Tibial artery (tissue), 4 donors: Measurements from ENCODE around the gene MYO19.

ENCODE experiments used
- DNase-seq, 2 donors: peaks; one replicate each; pipeline ENCODE4 v3.0.0-alpha.2; 2019
- H3K27ac ChIP-seq, 2 donors: fragments of 200-600 bp; sonication (generic) in 1 of 2; 1 replicate in 1 of 2; 2 replicates in 1 of 2; pipeline ENCODE4 v1.5.1; 2018 to 2019; ENCODE audit warnings: mild to moderate bottlenecking in 1 of 2
- H3K27me3 ChIP-seq, 2 donors: fragments of 200-600 bp; sonication (generic) in 1 of 2; one replicate each; pipeline versions ENCODE4 v1.5.1 to v1.6.0; 2016 to 2019
- H3K36me3 ChIP-seq, 3 donors: fragments of 200-600 bp; sonication (generic) in 2 of 3; one replicate each; pipeline ENCODE4 v1.5.1; 2016 to 2019; ENCODE audit warnings: mild to moderate bottlenecking in 2 of 3
- H3K4me1 ChIP-seq, 4 donors: fragments of 200-600 bp; sonication (generic) in 2 of 4; 1 replicate in 3 of 4; 2 replicates in 1 of 4; pipeline ENCODE4 v1.5.1; 2016 to 2019
- H3K4me3 ChIP-seq, 2 donors: fragments of 200-600 bp; sonication (generic) in 1 of 2; 1 replicate in 1 of 2; 2 replicates in 1 of 2; pipeline ENCODE4 v1.5.1; 2018 to 2019; ENCODE audit warnings: mild to moderate bottlenecking in 2 of 2
- H3K9me3 ChIP-seq, 3 donors: fragments of 200-600 bp; sonication (generic) in 1 of 3; one replicate each; pipeline ENCODE4 v1.5.1; 2016 to 2019
- intact Hi-C: fragments of 100-400 bp; cut with DNase I; formaldehyde crosslinking; loops from one replicate; pipeline ENCODE4 v1.15.0; 2023; ENCODE audit warnings: low total_unique reads
- TF ChIP-seq, protein P1 (sequence below), 2 experiments: fragments of 200-600 bp in 1 of 2; fragments of 450-650 bp in 1 of 2; IDR thresholded peaks; one replicate each; pipeline ENCODE4 v1.5.1; 2017 to 2019; ENCODE audit warnings: antibody characterized with exemption in 2 of 2, mild to moderate bottlenecking in 1 of 2, moderate library complexity in 1 of 2

Gene MYO19

DNA sequence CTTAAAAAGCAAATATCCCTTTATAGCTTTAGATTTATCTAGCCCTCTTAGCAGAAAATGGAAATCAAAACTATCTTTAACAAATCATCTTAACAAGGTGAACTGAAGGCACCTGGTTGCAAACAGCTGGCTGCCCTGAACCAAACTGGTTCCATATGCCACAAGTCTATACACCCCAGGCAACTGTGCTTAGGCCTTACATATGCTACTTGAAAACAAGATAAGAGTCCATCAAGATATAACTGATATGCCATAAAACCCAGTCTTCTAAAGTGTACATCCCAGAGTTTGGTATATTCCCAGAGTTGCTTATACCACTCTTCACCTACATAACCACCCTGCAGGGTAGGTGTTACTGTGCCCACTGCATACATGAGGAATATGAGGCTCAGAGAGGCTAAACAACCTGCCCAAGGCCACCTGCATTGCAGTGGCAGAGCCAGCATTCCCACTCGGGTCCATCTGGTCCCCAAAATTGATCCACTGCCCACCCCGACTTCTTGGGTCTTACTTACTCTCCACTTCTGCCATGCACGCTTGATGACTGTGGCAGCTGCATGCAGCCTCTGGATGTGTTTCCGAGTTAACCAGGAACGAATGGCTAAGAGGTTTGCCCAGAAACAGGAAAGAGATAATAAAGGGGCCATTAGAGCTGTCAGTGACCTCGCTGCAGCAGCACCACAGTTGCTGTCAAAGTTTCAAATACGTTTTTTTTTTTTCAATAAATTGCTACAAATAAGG is 35.9 kb downstream of the MYO19 start:
- Histone ChIP-seq H3K4me1 (no peaks in the 10 kb centered on the region), H3K4me3 (no peak overlapping the region), H3K36me3 (peaks cover 43 to 83% (median 65%) of the 10 kb centered on the region in 3 donors), H3K27ac (no peak overlapping the region), H3K27me3 (no peaks in the 10 kb centered on the region), H3K9me3 (no peaks in the 10 kb centered on the region)
- TF ChIP-seq, protein P1, sequence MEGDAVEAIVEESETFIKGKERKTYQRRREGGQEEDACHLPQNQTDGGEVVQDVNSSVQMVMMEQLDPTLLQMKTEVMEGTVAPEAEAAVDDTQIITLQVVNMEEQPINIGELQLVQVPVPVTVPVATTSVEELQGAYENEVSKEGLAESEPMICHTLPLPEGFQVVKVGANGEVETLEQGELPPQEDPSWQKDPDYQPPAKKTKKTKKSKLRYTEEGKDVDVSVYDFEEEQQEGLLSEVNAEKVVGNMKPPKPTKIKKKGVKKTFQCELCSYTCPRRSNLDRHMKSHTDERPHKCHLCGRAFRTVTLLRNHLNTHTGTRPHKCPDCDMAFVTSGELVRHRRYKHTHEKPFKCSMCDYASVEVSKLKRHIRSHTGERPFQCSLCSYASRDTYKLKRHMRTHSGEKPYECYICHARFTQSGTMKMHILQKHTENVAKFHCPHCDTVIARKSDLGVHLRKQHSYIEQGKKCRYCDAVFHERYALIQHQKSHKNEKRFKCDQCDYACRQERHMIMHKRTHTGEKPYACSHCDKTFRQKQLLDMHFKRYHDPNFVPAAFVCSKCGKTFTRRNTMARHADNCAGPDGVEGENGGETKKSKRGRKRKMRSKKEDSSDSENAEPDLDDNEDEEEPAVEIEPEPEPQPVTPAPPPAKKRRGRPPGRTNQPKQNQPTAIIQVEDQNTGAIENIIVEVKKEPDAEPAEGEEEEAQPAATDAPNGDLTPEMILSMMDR (IDR thresholded peaks at IDR 0.05) = no peak
- DNase-seq = peak in 1 of 2 donors; percentile 39
- intact Hi-C loops = no loop called here

DNA sequence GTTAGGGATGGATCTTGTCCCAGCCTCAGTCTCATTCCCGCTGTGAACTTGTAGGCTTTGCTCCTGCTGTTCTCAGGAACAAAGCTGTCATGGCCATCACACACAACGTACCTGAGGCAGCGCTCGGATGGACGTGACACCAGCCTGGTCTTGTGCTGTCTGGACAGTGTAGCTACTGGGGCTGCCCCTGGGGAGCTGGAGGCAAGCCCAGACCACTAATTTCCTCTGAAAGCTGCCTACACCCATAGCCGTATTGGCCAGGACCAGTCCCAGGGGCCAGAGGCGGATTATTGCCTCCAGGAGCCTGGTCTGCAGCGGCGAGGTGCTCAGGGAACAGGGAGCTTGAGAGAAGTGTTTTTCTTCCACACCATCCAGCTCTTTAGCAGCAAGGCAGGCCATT is 36.5 kb downstream of the MYO19 start:
- no peaks in the 10 kb centered on the region for H3K9me3 ChIP-seq
- H3K4me1 ChIP-seq = no peaks in the 10 kb centered on the region
- TF ChIP-seq, protein P1 (IDR thresholded peaks at IDR 0.05) = no peak
- peak in 1 of 2 donors; percentile 46 for DNase-seq
- peaks cover 46 to 83% (median 65%) of the 10 kb centered on the region in 3 donors for H3K36me3 ChIP-seq
- no peaks in the 10 kb centered on the region for H3K27me3 ChIP-seq
- intact Hi-C loops = no loop called here
- H3K4me3 ChIP-seq = no peak overlapping the region
- no peak overlapping the region for H3K27ac ChIP-seq

DNA sequence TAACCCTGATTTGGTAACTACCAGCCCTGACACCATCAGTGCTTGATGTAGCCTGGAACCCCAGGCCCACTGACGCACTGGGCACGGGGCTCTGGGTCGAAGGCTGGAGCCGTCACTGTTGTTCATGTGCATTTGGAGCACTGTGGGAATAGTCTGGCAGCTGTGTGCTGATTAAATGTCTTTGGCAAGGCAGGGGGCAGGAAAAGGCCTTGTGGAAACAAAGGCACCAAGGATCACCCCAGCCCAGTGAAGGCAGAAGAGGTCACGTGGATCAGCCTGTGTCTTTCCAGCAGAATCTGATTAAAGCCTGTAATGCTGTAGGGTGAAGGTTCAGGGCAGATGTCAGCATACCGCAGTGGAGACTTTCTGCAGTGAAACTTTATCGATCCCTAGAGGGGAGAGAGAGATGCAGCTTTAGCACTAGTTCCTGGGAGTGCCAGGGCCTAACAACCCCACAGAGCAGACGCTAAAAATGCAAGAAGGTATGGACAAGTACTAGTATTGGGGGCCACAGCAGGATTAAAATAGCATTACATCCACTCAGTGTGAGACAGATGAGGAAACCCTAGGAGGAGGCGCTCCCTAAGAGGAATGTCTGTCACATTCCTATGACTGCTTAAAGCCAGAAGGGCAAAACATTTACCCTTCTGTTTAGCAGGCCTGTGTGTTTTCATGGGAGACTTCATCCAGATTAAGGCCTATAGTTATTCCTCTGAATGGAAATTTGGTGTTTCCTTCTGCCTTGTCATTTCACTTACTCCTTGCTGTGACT is 38.5 kb downstream of the MYO19 start:
- Histone ChIP-seq H3K27me3 (no peaks in the 10 kb centered on the region), H3K27ac (no peak overlapping the region), H3K4me1 (peaks cover 0 to 3% (median 0%) of the 10 kb centered on the region in 4 donors), H3K36me3 (peaks cover 49 to 91% (median 68%) of the 10 kb centered on the region in 3 donors), H3K9me3 (no peaks in the 10 kb centered on the region), H3K4me3 (no peak overlapping the region)
- intact Hi-C loops = no loop called here
- peak in 1 of 2 donors; percentile 13 for DNase-seq
- TF ChIP-seq, protein P1 (IDR thresholded peaks at IDR 0.05) = no peak

DNA sequence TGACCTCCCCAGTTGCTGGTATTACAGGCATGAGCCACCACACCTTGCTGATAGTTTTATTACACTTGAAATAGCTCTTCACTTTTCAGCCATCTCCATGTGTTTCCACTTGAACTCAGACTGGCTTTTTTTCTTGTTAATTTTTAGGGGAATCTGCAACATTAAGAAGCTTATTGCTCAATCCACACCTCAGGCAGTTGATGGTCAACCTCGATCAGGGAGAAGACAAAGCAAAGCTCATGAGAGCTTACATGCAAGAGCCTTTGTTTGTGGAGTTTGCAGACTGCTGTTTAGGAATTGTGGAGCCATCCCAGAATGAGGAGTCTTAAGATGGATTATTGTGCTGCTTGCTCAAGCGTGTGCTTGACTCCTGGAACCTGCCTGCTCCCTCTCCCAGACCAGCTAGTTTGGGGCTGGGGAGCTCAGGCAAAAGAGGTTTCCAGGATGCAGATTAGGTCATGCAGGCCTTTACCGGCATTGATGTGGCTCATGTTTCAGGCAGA is 39.5 kb downstream of the MYO19 start:
- H3K36me3 ChIP-seq = peaks cover 49 to 83% (median 60%) of the 10 kb centered on the region in 3 donors
- DNase-seq = peak in 1 of 2 donors; percentile 20
- intact Hi-C loops = no loop called here
- TF ChIP-seq, protein P1 (IDR thresholded peaks at IDR 0.05) = no peak
- H3K4me3 ChIP-seq = no peak overlapping the region
- no peaks in the 10 kb centered on the region for H3K9me3 ChIP-seq
- H3K4me1 ChIP-seq = peaks cover 0 to 9% (median 0%) of the 10 kb centered on the region in 4 donors
- H3K27ac ChIP-seq = no peak overlapping the region
- H3K27me3 ChIP-seq = no peaks in the 10 kb centered on the region

DNA sequence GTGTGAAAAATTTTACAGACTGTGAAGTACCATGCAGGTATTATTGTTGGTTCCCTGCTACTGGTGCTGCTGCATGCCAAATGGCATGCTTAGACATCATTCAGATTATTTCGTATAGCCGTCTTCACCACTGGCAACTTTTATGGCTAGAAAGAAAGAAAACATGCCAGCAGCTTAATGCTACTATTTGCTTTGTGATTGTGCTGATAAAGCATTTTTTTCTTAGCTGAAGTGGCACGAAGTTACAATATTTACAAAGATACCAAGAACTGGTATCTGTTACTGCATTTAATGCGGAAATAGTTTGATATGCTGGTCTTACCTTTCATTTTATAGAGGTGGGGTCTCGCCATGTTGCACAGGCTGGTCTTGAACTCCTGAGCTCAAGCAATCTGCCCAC is 40.0 kb downstream of the MYO19 start:
- H3K36me3 ChIP-seq = peaks cover 49 to 83% (median 60%) of the 10 kb centered on the region in 3 donors
- TF ChIP-seq, protein P1 (IDR thresholded peaks at IDR 0.05) = no peak
- peak in 1 of 2 donors; percentile 7 for DNase-seq
- intact Hi-C loops = no loop called here
- H3K27me3 ChIP-seq = no peaks in the 10 kb centered on the region
- H3K27ac ChIP-seq = no peak overlapping the region
- H3K4me3 ChIP-seq = no peak overlapping the region
- peaks cover 0 to 11% (median 0%) of the 10 kb centered on the region in 4 donors for H3K4me1 ChIP-seq
- no peaks in the 10 kb centered on the region for H3K9me3 ChIP-seq
